GM12878 (cell line): ENCODE data around the gene PPFIA4. TPM values are rescaled to one million over a fixed set of nuclear protein-coding genes. Genes with fewer than 3 reads are reported as not detected.

ENCODE experiments used
- ATAC-seq: fragments of 200-7000 bp; cut with Tn5 transposase; 3 replicates; pipeline ENCODE4 v1.9.1; 2020; ENCODE audit warnings: mild to moderate bottlenecking, moderate library complexity
- BruUV-seq: library from RNA; stranded (reverse); fragments of 400-500 nt; replicated peaks from 2 replicates; lab custom pipeline; 2021; lab: Mats Ljungman, UMichigan
- CTCF ChIA-PET: fragments of 300-600 bp; sonication (Branson Sonifier 250); formaldehyde crosslinking; extraction: SDS; loops from one replicate; lab custom pipeline; 2021; ENCODE audit warnings: inconsistent platforms; lab: Yijun Ruan, JAX
- POLR2A ChIA-PET: fragments of 350-600 bp; formaldehyde crosslinking; extraction: SDS; loops from one replicate; lab custom pipeline; 2021; ENCODE audit warnings: inconsistent platforms; lab: Charles Lee
- RAD21 ChIA-PET: fragments of 300-600 bp; sonication (Branson Sonifier 250); formaldehyde crosslinking; loops from one replicate; lab custom pipeline; 2023; ENCODE audit warnings: antibody characterized with exemption; ENCODE audit not compliant: unreplicated experiment; lab: Charles Lee
- SMC1A ChIA-PET: fragments of 300-600 bp; sonication (Branson Sonifier 250); formaldehyde crosslinking; loops from one replicate; lab custom pipeline; 2023; ENCODE audit not compliant: unreplicated experiment, uncharacterized antibody; lab: Charles Lee
- DNase-seq: peaks from one replicate; pipeline ENCODE4 v3.0.0-alpha.2; 2011; ENCODE audit warnings: low read depth, low spot score
- FAIRE-seq: peaks from 3 replicates; lab custom pipeline; 2011; peaks lifted over from hg19 to GRCh38; lab: Jason Lieb, UNC
- H2AFZ ChIP-seq: 2 replicates; pipeline ENCODE4 v1.6.0; 2011; ENCODE audit warnings: low read depth, low read length, control low read depth; ENCODE audit not compliant: control insufficient read depth
- H3K27ac ChIP-seq: 2 replicates; pipeline ENCODE4 v1.5.1; 2011; ENCODE audit warnings: control low read depth; ENCODE audit not compliant: control insufficient read depth, insufficient read depth
- H3K27me3 ChIP-seq, 2 experiments: replicated peaks in 1 of 2; 2 replicates each; pipeline versions ENCODE4 v1.6.0 to v1.6.1; 2011; ENCODE audit warnings: low read length in 1 of 2; ENCODE audit not compliant: control insufficient read depth in 2 of 2, insufficient read depth in 2 of 2
- H3K36me3 ChIP-seq, 2 experiments: 2 replicates each; pipeline ENCODE4 v1.5.1; 2011; ENCODE audit warnings: low read length in 1 of 2; ENCODE audit not compliant: control insufficient read depth in 2 of 2, insufficient read depth in 2 of 2
- H3K4me1 ChIP-seq: 2 replicates; pipeline ENCODE4 v1.6.1; 2011; ENCODE audit warnings: mild to moderate bottlenecking, low read length, moderate library complexity, mixed read lengths; ENCODE audit not compliant: control insufficient read depth, insufficient read depth
- H3K4me2 ChIP-seq: 2 replicates; pipeline ENCODE4 v1.6.0; 2011; ENCODE audit warnings: control low read depth; ENCODE audit not compliant: control insufficient read depth, insufficient read depth
- H3K4me3 ChIP-seq: fragments of 200-600 bp; sonication (generic); 2 replicates; pipeline ENCODE4 v1.5.1; 2016
- H3K79me2 ChIP-seq: 2 replicates; pipeline ENCODE4 v1.6.0; 2011; ENCODE audit warnings: low read length; ENCODE audit not compliant: control insufficient read depth, insufficient read depth
- H3K9ac ChIP-seq: 2 replicates; pipeline ENCODE4 v1.8.0; 2011; ENCODE audit warnings: low read length, control low read depth, mixed read lengths; ENCODE audit not compliant: control insufficient read depth, insufficient read depth
- H3K9me3 ChIP-seq: replicated peaks from 3 replicates; pipeline ENCODE4 v1.5.1; 2011; ENCODE audit warnings: mild to moderate bottlenecking, low read length; ENCODE audit not compliant: control insufficient read depth, insufficient read depth
- H4K20me1 ChIP-seq: 2 replicates; pipeline ENCODE4 v1.6.0; 2011; ENCODE audit not compliant: control insufficient read depth, insufficient read depth
- BACH1 ChIP-seq: fragments of 450-650 bp; IDR thresholded peaks from 2 replicates; pipeline ENCODE4 v1.6.1; 2017; ENCODE audit warnings: mild to moderate bottlenecking, borderline replicate concordance
- BHLHE40 ChIP-seq, 2 experiments: fragments of 450-650 bp in 1 of 2; IDR thresholded peaks; 2 replicates each; pipeline ENCODE4 v1.6.1; 2011 to 2017; ENCODE audit warnings: low read depth in 2 of 2, borderline replicate concordance in 1 of 2, improper control_type of control experiment in 1 of 2, low read length in 1 of 2, mild to moderate bottlenecking in 1 of 2
- CBX3 ChIP-seq: fragments of 200-600 bp; sonication (generic); IDR thresholded peaks from 2 replicates; pipeline ENCODE4 v1.6.1; 2016; ENCODE audit warnings: low read depth, borderline replicate concordance
- DPF2 ChIP-seq: fragments of 450-650 bp; IDR thresholded peaks from 2 replicates; pipeline ENCODE4 v1.6.1; 2017; ENCODE audit warnings: mild to moderate bottlenecking
- EP300 ChIP-seq, 2 experiments: fragments of 150-350 bp in 1 of 2; IDR thresholded peaks; 2 replicates each; pipeline ENCODE4 v1.6.1; 2011 to 2012; ENCODE audit warnings: low read depth in 2 of 2, low read length in 2 of 2, borderline replicate concordance in 1 of 2, improper control_type of control experiment in 1 of 2, inconsistent platforms in 1 of 2; ENCODE audit not compliant: control insufficient read depth in 1 of 2
- ESRRA ChIP-seq: IDR thresholded peaks from 2 replicates; pipeline ENCODE4 v1.6.1; 2012; ENCODE audit warnings: mild to moderate bottlenecking, low read length, improper control_type of control experiment
- IKZF1 ChIP-seq: fragments of 450-650 bp; conservative IDR thresholded peaks from 2 replicates; pipeline ENCODE4 v1.6.1; 2017; ENCODE audit warnings: antibody characterized with exemption, mild to moderate bottlenecking
- MTA2 ChIP-seq: fragments of 450-650 bp; IDR thresholded peaks from 2 replicates; pipeline ENCODE4 v1.6.1; 2016; ENCODE audit warnings: low read depth, mild to moderate bottlenecking, moderate library complexity
- SIN3A ChIP-seq: IDR thresholded peaks from 2 replicates; pipeline ENCODE4 v1.6.1; 2012; ENCODE audit warnings: low read depth, low read length, improper control_type of control experiment
- SIX5 ChIP-seq: IDR thresholded peaks from 2 replicates; pipeline ENCODE4 v1.6.1; 2011; ENCODE audit warnings: mild to moderate bottlenecking, low read depth, low read length, moderate library complexity; ENCODE audit not compliant: severe bottlenecking
- SKIL ChIP-seq: fragments of 450-650 bp; IDR thresholded peaks from 2 replicates; pipeline ENCODE4 v1.6.1; 2017; ENCODE audit warnings: mild to moderate bottlenecking, low read depth, inconsistent platforms; ENCODE audit not compliant: poor library complexity, severe bottlenecking
- SMAD5 ChIP-seq: IDR thresholded peaks from 2 replicates; pipeline ENCODE4 v1.6.1; 2016; ENCODE audit warnings: antibody characterized with exemption, low read depth
- SREBF2 ChIP-seq: IDR thresholded peaks from 2 replicates; pipeline ENCODE4 v1.6.1; 2012; ENCODE audit warnings: mild to moderate bottlenecking, low read length
- TCF7 ChIP-seq: IDR thresholded peaks from 2 replicates; pipeline ENCODE4 v1.6.1; 2014; ENCODE audit warnings: antibody characterized with exemption, borderline replicate concordance
- USF1 ChIP-seq: IDR thresholded peaks from 2 replicates; pipeline ENCODE4 v1.6.1; 2011; ENCODE audit warnings: borderline replicate concordance, low read depth, mild to moderate bottlenecking, moderate library complexity, mixed read lengths, low read length; ENCODE audit not compliant: insufficient read depth; ENCODE audit errors: extremely low read length
- ZSCAN29 ChIP-seq: fragments of 450-650 bp; IDR thresholded peaks from 2 replicates; pipeline ENCODE4 v1.6.1; 2017; ENCODE audit warnings: mild to moderate bottlenecking, moderate library complexity
- WGBS: methylation state at CpG from one replicate; pipeline ENCODE4 v1.1.6; 2016; ENCODE audit warnings: low lambda C conversion rate; ENCODE audit not compliant: insufficient replicate concordance, insufficient coverage; ENCODE audit errors: missing lambda C conversion rate; 5-methylcytosine and 5-hydroxymethylcytosine counted together
- in situ Hi-C: fragments of 300-500 bp; cut with MboI; formaldehyde crosslinking; loops from 9 replicates; pipeline ENCODE4 v1.14.3; 2018; ENCODE audit warnings: mixed read lengths
- intact Hi-C: fragments of 100-400 bp; cut with micrococcal nuclease; formaldehyde crosslinking; loops from one replicate; pipeline ENCODE4 v1.14.2; 2022; ENCODE audit not compliant: unreplicated experiment
- polyA plus RNA-seq, 11 experiments: library from polyadenylated mRNA; depleted of rRNA in 4 of 11; unstranded in 6 of 11; stranded (reverse) in 5 of 11; fragments of >200 nt; fragmentation: Nextera tagmentation in 4 of 11; fragmentation: Illumina TruSeq in 1 of 11; extraction: Ambion mirVana in 4 of 11; extraction: Trizol in 1 of 11; gene quantifications; 1 replicate in 1 of 11; 2 replicates in 10 of 11; pipeline versions ENCODE4 v1.2.1 to v1.2.3, GENCODE V29; 2011 to 2016; ENCODE audit warnings: inconsistent platforms in 2 of 11, missing spikeins in 2 of 11, low read depth in 1 of 11
- total RNA-seq, 4 experiments: library from RNA; depleted of rRNA in 3 of 4; stranded (reverse); fragments of >200 nt in 3 of 4; fragmentation: Illumina TruSeq in 1 of 4; extraction: Trizol in 1 of 4; gene quantifications; 2 replicates each; pipeline versions ENCODE4 v1.2.1 to v1.2.3, GENCODE V29; 2013 to 2021

PPFIA4 gene
- total and polyA plus RNA-seq, 10 of the 15 experiments (the other 5 are each of a cell fraction or from before 2014, with no cell fraction given) = 0.02 to 19.7 (median 0.34) TPM; not detected in 1

GRCh38 chr1:203077367-203077766 is 51.1 kb downstream of the PPFIA4 start:
- ChIA-PET RAD21 (interaction anchor here (1.2 to 1.3 kb wide), 2 partner anchors 96 to 139 kb away, joined by 4 read pairs; no protein-coding TSS in a partner anchor), POLR2A (no interaction called here), CTCF (interaction anchor here (1.2 to 1.5 kb wide), 3 partner anchors 37 to 140 kb away, joined by 3 to 4 read pairs (median 4); no protein-coding TSS in a partner anchor), SMC1A (no interaction called here)
- H3K4me3 ChIP-seq = no peak overlapping the region
- 2% methylated on average over 3 of the region's 3 CpGs for WGBS
- no peak for DNase-seq
- H4K20me1 ChIP-seq = no peaks in the 10 kb centered on the region; the same call in 1 of the 2 replicates
- H3K79me2 ChIP-seq = no peaks in the 10 kb centered on the region
- H3K4me2 ChIP-seq = no peak overlapping the region
- no peak overlapping the region for H3K9ac ChIP-seq
- H3K36me3 ChIP-seq = no peaks in the 10 kb centered on the region
- ATAC-seq = no peak
- H3K27me3 ChIP-seq = peaks cover 3 to 15% of the 10 kb centered on the region in 2 experiments; a peak in 2 of 4 replicates
- intact Hi-C loops (no loop called here), in situ Hi-C loops (no loop called here)
- no peak for TF ChIP-seq SMAD5
- TF ChIP-seq USF1 = no peak
- no peak for TF ChIP-seq IKZF1
- no peak for TF ChIP-seq ZSCAN29
- TF ChIP-seq ESRRA = no peak
- TF ChIP-seq BHLHE40 (IDR thresholded peaks at IDR 0.05; ENCODE audit: borderline replicate concordance in 1 of 2, low read depth in 2 of 2, low read length in 1 of 2) = no peak
- no peak for TF ChIP-seq TCF7
- no peak for TF ChIP-seq SIN3A
- no peak for TF ChIP-seq BACH1
- no peak for TF ChIP-seq DPF2
- no peak for TF ChIP-seq SKIL
- TF ChIP-seq SREBF2 = no peak
- no peak for TF ChIP-seq MTA2
- no peak for TF ChIP-seq EP300 (IDR thresholded peaks at IDR 0.05; ENCODE audit: borderline replicate concordance in 1 of 2, control insufficient read depth in 1 of 2, low read depth in 2 of 2, low read length in 2 of 2)
- TF ChIP-seq CBX3 = no peak
- no peak for TF ChIP-seq SIX5
- no peaks in the 10 kb centered on the region for H3K4me1 ChIP-seq
- no TSS peak for BruUV-seq
- H2AFZ ChIP-seq = no peak overlapping the region
- no peak overlapping the region for H3K27ac ChIP-seq
- FAIRE-seq = no peak
- no peaks in the 10 kb centered on the region for H3K9me3 ChIP-seq
